ENCODE results near the gene C6orf141.
A peak's percentile ranks its signal among the peaks of the same experiment; 100 is the strongest.

The C6orf141 gene

DNA sequence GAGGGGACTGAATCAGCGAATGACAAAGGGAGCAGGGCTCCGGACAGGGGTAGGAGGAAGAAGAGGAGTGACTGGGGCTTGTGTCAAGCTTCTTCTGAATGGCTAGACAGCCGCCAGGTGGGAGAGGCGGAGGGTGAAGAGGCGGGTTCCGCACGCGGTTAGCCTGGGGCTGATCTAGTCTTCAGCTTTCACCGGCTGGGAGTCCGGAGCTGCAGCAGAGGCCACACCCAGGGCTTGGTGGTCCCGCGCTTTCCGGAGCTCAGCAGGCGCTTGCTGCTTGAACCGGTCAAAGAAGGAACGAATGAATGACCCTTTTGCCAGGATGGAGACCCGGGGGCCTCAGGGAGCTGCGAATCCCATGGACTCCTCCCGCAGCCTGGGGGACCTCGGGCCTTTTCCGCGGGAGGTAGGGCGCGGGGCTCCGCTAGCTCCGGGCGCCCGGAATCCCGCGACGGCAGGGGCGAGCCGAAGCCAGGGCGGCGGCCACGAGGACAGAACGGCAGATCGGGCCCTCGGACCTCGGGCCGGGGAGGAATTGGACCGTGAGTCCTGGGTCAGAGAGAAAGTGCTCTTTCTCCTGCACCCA is at the start of gene C6orf141:
Gene C6orf141, plus strand, starts transcription at position 177 of the 586 bp plus-strand sequence. Its CDS starts 125 bp downstream, at position 302.
- peak; percentile 35 for DNase-seq

- DNase-seq: no peak
Measured at GRCh38 chr6:49504666-49505065, 45.8 kb upstream of the C6orf141 start.

GRCh38 chr6:49506569-49507111 is 43.8 kb upstream of the C6orf141 start:
- DNase-seq: no peak

DNA sequence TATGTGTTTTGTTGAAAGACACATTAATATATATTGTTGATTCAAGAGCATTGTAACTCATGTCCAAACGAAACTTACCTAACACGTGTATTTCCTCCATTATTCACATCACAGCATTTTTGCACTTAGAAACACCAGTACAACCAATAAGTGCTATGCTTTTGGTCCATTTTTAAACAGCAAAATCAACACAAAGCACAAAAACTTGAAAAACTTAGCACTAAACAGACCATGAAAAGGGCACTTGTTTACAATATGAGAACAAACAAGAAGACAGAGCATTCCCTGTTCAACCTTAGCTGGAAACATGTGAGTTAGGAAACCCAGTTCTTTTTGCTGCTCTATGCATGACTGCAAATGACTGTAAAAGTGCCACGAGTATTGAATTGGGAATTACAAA is 41.1 kb upstream of the C6orf141 start:
- DNase-seq: no peak

DNA sequence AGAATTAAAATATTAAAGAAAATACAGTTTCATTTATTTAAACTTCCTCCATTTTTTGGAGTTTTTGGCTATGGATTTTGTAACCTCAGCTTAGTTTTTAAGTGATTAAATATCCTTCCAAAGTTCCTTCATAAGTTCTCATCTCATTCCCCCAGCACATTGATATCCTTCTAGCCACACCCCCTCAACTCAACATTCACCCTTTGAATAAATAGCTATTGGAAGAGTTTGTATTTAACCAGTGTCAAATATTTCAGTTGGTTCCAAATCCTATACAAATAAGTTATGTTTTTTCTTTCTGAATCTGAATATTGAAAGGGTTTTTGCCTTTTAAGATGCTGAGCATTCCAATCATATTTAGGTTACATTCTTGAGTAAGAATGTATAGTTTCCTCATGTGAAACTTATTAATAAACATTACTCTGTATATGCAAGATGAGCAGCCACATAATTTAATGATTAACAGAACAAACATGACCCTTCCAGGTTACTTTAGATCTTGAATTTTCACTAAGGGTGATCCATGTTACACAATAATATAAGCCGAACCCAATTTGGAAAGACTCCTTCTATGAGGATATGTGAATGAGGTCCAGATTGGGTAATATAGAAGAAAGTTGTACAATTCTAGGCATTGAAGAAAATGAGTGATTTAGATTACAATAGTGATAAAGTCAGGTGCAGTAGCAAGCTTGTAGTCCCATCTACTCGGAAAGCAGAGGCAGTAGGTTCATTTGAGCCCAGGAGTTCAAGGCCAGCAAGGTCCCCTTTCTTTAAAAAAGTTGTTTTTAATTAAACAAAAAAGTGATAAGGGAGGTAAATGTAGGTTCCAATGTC is 37.1 kb upstream of the C6orf141 start:
- DNase-seq: no peak

DNA sequence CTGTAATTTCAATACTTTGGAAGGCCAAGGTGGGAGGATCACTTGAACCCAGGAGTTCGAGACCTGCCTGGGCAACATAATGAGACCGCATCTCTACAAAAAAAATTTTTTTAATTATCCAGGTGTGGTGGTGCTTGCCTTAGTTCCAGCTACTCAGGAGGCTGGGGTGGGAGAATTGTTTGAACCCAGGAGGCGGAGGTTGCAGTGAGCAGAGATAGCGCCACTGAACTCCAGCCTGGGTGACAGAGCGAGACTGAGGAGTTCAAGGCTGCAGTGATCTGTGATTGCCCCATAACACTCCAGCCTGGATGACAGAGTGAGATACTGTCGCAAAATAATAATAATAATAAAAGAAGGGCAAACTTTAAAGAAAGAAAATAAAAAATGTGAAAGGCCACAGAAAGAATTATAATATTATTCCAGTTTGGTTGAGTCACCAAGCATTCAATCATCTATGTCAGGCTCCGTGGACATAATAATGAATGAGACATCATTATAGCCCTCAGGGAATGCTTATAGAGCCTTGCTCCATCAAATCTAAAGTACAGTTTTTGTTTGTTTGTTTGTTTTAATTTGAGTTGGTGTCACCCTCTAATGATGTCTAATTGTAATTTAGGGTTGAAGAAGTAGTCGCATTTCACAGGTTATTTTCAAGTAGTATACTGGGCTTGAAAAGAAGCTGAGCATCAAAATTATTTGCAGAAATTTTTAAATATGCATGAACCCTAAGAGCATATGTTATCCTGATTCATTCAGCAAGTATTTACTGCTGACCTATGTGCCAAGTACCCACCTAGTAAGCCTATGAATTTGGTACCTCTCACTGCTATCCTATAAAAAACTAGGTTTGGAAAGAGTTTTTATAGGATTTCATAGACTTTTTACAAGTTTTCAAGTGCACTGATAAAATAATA is 35.6 kb upstream of the C6orf141 start:
- no peak for DNase-seq

- DNase-seq: no peak
Measured at GRCh38 chr6:49515485-49516146, 34.9 kb upstream of the C6orf141 start.

DNA sequence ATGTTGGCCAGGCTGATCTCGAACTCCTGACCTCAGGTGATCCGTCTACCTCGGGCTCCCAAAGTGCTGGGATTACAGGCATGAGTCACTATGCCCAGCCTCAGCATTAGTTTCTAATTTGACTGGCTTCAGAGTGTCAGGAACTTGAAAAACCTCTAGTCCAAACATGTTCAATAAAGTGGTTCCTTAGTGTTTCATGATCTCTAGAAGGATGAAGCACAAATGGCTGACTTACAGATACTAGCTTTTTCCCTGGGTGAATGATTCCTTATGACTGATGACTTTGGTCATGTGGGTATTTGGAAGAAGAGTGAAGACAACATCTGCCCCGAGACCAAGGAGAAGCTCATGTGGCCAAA is 34.3 kb upstream of the C6orf141 start:
- DNase-seq: no peak

GRCh38 chr6:49517919-49518318 is 32.5 kb upstream of the C6orf141 start:
- no peak for DNase-seq

GRCh38 chr6:49519660-49520059 is 30.8 kb upstream of the C6orf141 start:
- no peak for DNase-seq

GRCh38 chr6:49522710-49523593 is 27.5 kb upstream of the C6orf141 start:
- DNase-seq: peak; percentile 6

DNA sequence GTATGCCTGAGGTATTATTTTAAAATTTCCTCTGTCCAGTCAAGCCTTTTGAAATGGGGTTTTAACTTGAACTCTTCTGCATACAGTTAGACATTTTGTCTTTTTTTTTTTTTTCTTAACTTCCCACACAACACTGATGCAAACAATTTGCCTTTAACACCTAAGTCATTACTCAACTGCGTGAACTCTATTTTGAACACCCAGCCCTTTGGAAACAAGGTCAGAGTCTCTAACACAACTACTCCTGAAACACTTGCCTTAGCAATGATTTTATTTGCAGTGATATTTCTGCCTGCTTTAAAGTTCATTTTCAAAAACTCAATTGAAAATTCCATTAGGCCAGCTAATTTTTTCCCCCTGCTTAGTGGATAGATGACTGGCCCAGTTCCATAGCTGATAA is 26.6 kb upstream of the C6orf141 start:
- no peak for DNase-seq

GRCh38 chr6:49524541-49524940 is 25.9 kb upstream of the C6orf141 start:
- no peak for DNase-seq

DNA sequence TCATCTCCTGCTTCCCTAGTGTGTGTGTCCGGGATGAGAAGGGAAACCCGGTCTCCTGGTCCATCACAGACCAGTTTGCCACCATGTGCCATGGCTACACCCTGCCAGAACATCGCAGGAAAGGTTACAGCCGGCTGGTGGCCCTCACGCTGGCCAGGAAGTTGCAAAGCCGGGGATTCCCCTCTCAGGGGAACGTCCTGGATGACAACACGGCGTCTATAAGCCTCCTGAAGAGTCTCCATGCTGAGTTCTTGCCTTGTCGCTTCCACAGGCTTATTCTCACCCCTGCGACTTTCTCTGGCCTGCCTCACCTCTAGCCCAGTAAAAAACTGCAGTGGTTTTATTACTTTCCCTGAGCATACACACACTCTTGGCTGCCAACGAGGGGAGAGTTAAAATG is 23.9 kb upstream of the C6orf141 start:
- DNase-seq: no peak

- no peak for DNase-seq
Measured at GRCh38 chr6:49527320-49527719, 23.1 kb upstream of the C6orf141 start.

DNA sequence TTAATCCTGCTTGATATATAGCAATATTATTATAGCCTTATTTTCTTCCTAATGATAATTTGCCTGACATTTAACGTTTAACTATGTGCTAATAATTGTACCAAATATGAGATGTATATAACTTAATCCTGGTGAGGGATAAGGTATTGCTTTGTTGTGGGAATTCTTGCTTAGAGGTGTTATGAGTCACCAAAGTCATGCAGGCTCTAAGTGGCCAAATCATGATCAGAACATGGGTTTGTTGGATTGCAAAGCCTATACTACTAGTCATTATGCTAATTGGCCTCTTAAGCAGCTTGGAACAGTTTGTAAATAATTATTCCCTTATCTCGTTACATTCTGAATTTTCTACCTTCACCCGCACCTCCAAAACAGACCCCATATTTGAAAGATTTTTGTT is 21.9 kb upstream of the C6orf141 start:
- no peak for DNase-seq

DNA sequence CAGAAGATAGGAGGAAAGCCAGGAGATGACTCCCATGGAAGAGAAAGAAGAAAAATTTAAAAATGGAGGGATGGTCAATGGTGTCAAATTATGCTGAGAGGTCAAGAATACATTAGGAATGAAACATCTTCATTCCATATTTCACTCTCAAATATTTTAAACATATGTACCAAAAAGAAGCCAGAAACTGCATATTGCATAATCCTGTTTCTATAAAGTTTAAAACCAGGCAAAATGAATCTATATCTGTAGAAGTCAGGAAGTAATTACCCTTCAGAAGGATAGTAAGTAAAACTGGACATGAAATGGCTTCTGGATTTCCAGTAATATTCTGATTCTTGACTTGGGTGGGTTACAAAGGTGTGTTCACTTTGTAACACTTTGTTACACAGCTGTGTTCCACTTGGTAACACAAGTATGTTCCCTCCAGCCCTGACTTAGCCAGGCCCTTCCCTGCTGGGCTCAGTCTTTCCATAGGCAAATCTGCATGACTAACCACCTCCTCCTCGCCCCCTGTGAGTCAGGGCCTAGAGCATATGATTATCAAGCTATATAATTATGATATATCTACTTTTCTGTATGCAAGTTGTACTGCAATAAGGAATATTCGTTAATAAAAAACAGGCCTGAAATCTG is 20.2 kb upstream of the C6orf141 start:
- no peak for DNase-seq

DNA sequence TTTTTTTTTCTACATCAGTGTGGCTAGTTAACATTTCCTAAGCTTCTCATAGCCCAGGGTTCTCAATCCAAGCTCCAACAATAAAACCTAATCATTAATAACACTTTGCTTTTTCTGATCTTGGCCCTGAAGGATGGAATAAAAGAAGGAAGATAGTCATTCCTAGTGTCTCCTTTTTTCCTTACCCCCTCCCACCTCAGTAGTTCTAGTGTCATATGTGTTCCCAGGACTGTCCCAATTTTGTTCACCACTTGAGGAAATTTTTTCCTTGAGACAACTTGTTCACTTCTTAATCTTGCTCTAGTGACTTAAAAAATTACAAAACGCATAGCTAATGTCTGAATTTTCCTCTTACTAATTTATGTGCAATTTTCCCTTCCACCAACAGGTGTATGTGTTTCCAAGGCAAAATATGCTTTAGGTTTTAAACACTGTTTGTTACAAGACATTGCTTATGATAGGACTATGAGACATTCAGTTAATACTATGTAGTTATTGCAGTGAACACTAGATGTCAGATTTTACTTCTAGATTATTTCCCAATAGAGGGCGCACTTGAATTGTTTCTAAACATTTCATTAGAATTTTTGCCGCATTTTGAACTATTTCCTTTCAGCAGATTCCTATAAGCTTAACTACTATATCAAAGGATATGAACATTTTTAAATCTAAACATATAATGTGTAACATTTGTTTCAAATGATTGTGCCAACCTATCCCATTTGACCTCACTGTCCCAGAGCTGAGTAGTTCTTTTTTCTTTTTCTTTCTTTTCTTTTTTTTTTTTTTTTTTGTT is 18.5 kb upstream of the C6orf141 start:
- peak; percentile 59 for DNase-seq

DNA sequence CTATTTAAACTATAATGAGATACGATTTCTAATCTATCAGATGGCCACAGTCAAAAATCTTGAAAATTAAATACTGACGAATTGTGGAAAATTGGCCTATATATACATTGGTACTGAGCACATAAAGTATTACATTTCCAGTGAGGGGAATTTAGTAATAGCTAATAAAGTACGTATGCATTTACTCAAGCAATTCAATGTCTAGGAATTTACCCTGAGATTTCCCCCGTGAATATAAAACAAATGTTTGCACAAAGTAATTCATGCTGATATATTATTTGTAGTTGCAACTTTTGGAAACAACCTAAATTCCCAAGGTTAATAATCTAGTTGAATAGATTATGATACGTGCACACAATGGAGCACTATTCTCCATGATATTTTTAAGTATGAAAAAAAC is 14.7 kb upstream of the C6orf141 start:
- DNase-seq: no peak

DNA sequence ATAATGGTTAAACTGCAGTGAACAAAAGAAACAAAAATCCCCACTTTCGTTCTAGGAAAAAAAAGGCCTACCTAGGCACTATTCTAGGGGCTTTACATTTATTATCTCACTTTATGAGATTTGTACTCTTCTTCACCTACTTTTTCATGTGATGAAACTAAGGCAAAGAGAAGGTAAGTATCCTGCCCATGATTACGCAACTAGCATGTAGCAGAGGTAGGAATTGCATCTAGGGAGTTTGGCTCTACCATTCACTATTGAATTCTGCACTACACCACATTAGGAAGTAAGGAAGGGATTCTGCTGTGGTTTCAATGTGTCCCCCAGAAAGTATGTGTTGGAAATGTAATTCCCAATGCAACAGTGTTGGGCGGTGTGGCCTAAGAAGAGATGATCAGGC is 11.4 kb upstream of the C6orf141 start:
- no peak for DNase-seq

All from NCI-H1092 treated with DMSO at 0.1 percent for 48 hours (cell line).